Neural progenitor cell (in vitro differentiated cells): ENCODE data around the gene FRAS1. TPM values are rescaled to one million over a fixed set of nuclear protein-coding genes. Genes with fewer than 3 reads are reported as not detected.
"Not testable (repeated sequence)": the region's sequence is repeated elsewhere in the genome, so short reads cannot be mapped to it uniquely, and the experiment has no call there.

ENCODE experiments used
- DNase-seq: peaks from one replicate; pipeline ENCODE4 v3.0.0-alpha.2; 2016; ENCODE audit warnings: low spot score
- H2AFZ ChIP-seq: fragments of 200-600 bp; sonication (generic); replicated peaks from 2 replicates; pipeline ENCODE4 v1.6.1; 2016; ENCODE audit warnings: antibody characterized with exemption
- H3F3A ChIP-seq: fragments of 200-600 bp; sonication (generic); 2 replicates; pipeline ENCODE4 v1.6.1; 2016; ENCODE audit warnings: antibody characterized with exemption, low read depth
- H3K27ac ChIP-seq: fragments of 200-600 bp; sonication (generic); 2 replicates; pipeline ENCODE4 v1.5.1; 2016; ENCODE audit warnings: mild to moderate bottlenecking
- H3K27me3 ChIP-seq: fragments of 200-600 bp; sonication (generic); 2 replicates; pipeline ENCODE4 v1.6.1; 2016; ENCODE audit warnings: mild to moderate bottlenecking, moderate library complexity
- H3K36me3 ChIP-seq: fragments of 200-600 bp; sonication (generic); 2 replicates; pipeline ENCODE4 v1.5.1; 2016
- H3K4me1 ChIP-seq: fragments of 200-600 bp; sonication (generic); 2 replicates; pipeline ENCODE4 v1.6.1; 2016; ENCODE audit warnings: mixed run types
- H3K4me2 ChIP-seq: fragments of 200-600 bp; sonication (generic); 2 replicates; pipeline ENCODE4 v1.6.1; 2016
- H3K4me3 ChIP-seq: fragments of 200-600 bp; sonication (generic); 2 replicates; pipeline ENCODE4 v1.5.1; 2016
- H3K79me2 ChIP-seq: fragments of 200-600 bp; sonication (generic); 2 replicates; pipeline ENCODE4 v1.6.1; 2016; ENCODE audit warnings: low read depth
- H3K9ac ChIP-seq: fragments of 200-600 bp; sonication (generic); 2 replicates; pipeline ENCODE4 v1.6.1; 2016
- H3K9me3 ChIP-seq: fragments of 200-600 bp; sonication (generic); 2 replicates; pipeline ENCODE4 v1.5.1; 2016; ENCODE audit warnings: low read depth
- H4K20me1 ChIP-seq: fragments of 200-600 bp; sonication (generic); 2 replicates; pipeline ENCODE4 v1.6.1; 2016; ENCODE audit warnings: low read depth
- H3K27ac Mint-ChIP-seq: 3 replicates; pipeline ENCODE4 v1.8.0; 2021; ENCODE audit warnings: mixed read lengths
- H3K27me3 Mint-ChIP-seq: 2 replicates; pipeline ENCODE4 v1.8.0; 2022; ENCODE audit warnings: low read depth, mild to moderate bottlenecking, inconsistent platforms, moderate library complexity, mixed read lengths; ENCODE audit not compliant: insufficient read depth
- H3K36me3 Mint-ChIP-seq: 3 replicates; pipeline ENCODE4 v1.8.0; 2021; ENCODE audit warnings: mixed read lengths
- H3K4me1 Mint-ChIP-seq: 3 replicates; pipeline ENCODE4 v1.8.0; 2021; ENCODE audit warnings: mixed read lengths
- H3K4me3 Mint-ChIP-seq: 3 replicates; pipeline ENCODE4 v1.8.0; 2021; ENCODE audit warnings: mild to moderate bottlenecking, moderate library complexity, mixed read lengths
- H3K9me3 Mint-ChIP-seq: 3 replicates; pipeline ENCODE4 v1.8.0; 2020; ENCODE audit warnings: mixed read lengths
- EZH2 ChIP-seq: fragments of 200-600 bp; sonication (generic); IDR thresholded peaks from 2 replicates; pipeline ENCODE4 v1.6.1; 2017; ENCODE audit warnings: antibody characterized with exemption, mild to moderate bottlenecking, moderate library complexity
- EZH2phosphoT487 ChIP-seq: fragments of 200-600 bp; sonication (generic); IDR thresholded peaks from 2 replicates; pipeline ENCODE4 v1.6.1; 2017; ENCODE audit warnings: antibody characterized with exemption
- total RNA-seq: library from RNA; depleted of rRNA; stranded (reverse); fragments of >200 nt; gene quantifications from 2 replicates; pipeline ENCODE4 v1.2.3, GENCODE V29; 2015; ENCODE audit warnings: low replicate concordance
- TF ChIP-seq, protein P1 (sequence below): fragments of 200-600 bp; sonication (generic); IDR thresholded peaks from 2 replicates; pipeline ENCODE4 v1.5.1; 2017; ENCODE audit warnings: antibody characterized with exemption, mild to moderate bottlenecking

Gene FRAS1
- total RNA-seq, 1 donor from 2014 or later: 21.3 TPM

DNA sequence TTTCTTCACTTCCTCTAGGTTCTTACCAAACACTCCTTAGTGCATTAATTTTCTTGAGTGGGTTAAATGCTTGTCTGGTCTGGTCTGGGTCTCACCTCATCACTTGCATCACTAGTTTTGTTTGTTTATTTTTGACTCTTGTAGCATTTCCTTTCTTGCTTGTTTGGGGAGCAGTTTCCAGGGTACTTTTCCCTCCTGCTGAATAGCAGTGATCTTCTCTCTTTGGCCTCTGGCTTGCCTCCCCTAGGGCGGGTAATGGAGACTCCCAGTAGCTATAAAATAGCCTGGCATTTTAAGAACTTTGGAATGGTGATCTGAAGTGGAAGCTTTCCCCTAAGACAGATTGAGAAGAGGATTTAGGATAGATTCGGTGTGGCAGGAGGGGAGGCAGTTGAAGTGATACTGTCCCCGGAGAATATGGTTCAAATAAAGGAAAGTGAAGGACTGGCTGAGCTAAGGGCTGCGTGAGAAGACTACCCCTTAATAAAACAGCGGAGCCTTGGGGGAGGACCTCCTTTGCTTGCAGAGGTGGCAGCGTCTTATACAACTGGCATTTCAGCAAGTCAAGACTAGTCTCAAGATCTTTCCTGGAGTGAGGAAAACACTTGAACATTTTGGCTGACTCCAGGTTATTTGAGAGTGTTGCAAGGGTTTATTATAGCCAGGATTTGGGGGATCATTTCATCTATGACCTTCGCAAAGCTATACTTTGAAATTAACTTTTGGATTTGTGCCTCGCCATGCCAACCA lies 190.6 kb downstream of the FRAS1 start:
- no peak for TF ChIP-seq EZH2
- no peaks in the 10 kb centered on the region for H3K9me3 ChIP-seq
- H3K79me2 ChIP-seq: no peaks in the 10 kb centered on the region
- H4K20me1 ChIP-seq: no peaks in the 10 kb centered on the region
- no peaks in the 10 kb centered on the region for H3K27me3 ChIP-seq
- H3K27ac ChIP-seq: no peak overlapping the region
- Mint-ChIP-seq H3K9me3 (peaks cover 14% of the 10 kb centered on the region), H3K4me1 (no peaks in the 10 kb centered on the region), H3K27ac (no peak overlapping the region), H3K27me3 (peaks cover 3% of the 10 kb centered on the region), H3K36me3 (peaks cover 9% of the 10 kb centered on the region), H3K4me3 (no peak overlapping the region)
- H2AFZ ChIP-seq: no peak overlapping the region
- H3K4me2 ChIP-seq: no peak overlapping the region
- no peak overlapping the region for H3K4me3 ChIP-seq
- H3K4me1 ChIP-seq: peaks cover 11% of the 10 kb centered on the region
- H3F3A ChIP-seq: no peaks in the 10 kb centered on the region
- DNase-seq: no peak
- no peaks in the 10 kb centered on the region for H3K36me3 ChIP-seq
- no peak overlapping the region for H3K9ac ChIP-seq

DNA sequence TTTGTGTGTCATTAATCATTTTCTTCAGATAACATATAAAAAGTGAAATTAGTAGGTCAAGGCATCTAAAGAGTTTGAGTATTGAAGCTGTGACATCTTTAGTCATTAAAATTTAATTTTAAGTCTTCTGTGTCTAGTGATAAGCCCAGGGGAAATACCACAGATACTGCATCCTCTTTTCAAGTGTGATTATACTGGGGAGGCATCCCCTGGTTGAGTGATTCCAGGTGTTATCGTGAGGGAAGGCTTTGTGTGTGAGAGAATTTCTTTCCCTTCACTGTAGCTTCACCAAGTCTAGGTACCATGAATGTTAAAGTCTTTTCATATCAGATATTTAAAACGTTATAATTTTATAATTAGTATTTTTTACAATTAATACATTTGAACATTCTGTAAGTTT lies 193.4 kb downstream of the FRAS1 start:
- no peak for DNase-seq
- no peaks in the 10 kb centered on the region for H3F3A ChIP-seq
- no peak overlapping the region for H3K27ac ChIP-seq
- no peaks in the 10 kb centered on the region for H4K20me1 ChIP-seq
- peaks cover 19% of the 10 kb centered on the region for H3K36me3 Mint-ChIP-seq
- no peaks in the 10 kb centered on the region for H3K4me1 Mint-ChIP-seq
- no peaks in the 10 kb centered on the region for H3K27me3 ChIP-seq
- peaks cover 22% of the 10 kb centered on the region for H3K9me3 Mint-ChIP-seq
- no peak overlapping the region for H3K27ac Mint-ChIP-seq
- no peaks in the 10 kb centered on the region for H3K9me3 ChIP-seq
- no peaks in the 10 kb centered on the region for H3K79me2 ChIP-seq
- no peak overlapping the region for H3K4me2 ChIP-seq
- TF ChIP-seq EZH2phosphoT487 (no peak), EZH2 (no peak)
- H2AFZ ChIP-seq: no peak overlapping the region
- H3K4me1 ChIP-seq: peaks cover 11% of the 10 kb centered on the region
- no peak overlapping the region for H3K4me3 Mint-ChIP-seq
- H3K4me3 ChIP-seq: no peak overlapping the region
- H3K36me3 ChIP-seq: no peaks in the 10 kb centered on the region
- H3K9ac ChIP-seq: no peak overlapping the region
- H3K27me3 Mint-ChIP-seq: peaks cover 3% of the 10 kb centered on the region

DNA sequence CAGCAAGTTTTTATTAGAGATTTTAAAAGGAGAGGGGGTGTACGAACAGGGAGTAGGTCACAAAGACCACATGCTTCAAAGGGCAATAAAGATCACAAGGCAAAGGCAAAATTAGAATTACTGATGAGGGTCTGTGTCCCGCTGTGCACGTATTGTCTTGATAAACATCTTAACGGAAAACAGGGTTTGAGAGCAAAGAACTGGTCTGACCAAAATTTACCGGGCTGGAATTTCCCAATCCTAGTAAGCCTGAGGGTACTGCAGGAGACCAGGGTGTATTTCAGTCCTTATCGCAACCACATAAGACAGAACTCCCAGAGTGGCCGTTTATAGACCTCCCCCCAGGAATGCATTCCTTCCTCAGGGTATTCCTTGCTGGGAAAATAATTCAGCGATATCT lies 195.7 kb downstream of the FRAS1 start:
- H3K4me2 ChIP-seq, H3K9ac ChIP-seq, H3K27ac ChIP-seq, H3K9me3 ChIP-seq, H3K4me1 Mint-ChIP-seq, DNase-seq, H2AFZ ChIP-seq, H3K4me1 ChIP-seq, H3K79me2 ChIP-seq, H3K27me3 ChIP-seq, H3K27ac Mint-ChIP-seq, H3K36me3 ChIP-seq, H3K4me3 Mint-ChIP-seq, H3K27me3 Mint-ChIP-seq, H4K20me1 ChIP-seq, H3F3A ChIP-seq, H3K4me3 ChIP-seq: not testable (repeated sequence)
- Mint-ChIP-seq H3K9me3 (peaks cover 24% of the 10 kb centered on the region), H3K36me3 (peaks cover 19% of the 10 kb centered on the region)

DNA sequence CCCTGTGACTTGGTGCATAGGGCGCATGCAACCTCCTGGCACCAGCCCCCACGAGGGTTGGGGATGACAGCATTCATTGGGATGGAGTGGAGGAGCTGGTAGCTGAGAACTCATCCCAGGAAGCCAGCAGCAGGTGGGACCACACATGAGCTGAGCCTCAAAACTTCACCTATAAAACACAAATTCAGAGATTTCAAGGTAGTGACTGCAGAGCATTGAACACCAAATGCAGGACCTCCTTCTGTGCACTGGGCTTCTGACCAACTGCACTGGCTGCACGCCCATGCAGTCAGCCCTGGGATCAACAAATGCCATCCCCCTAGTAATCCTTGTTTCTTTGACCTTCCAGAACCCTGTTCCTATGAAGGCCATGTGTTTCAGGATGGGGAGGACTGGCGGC lies 197.8 kb downstream of the FRAS1 start:
- no peaks in the 10 kb centered on the region for H4K20me1 ChIP-seq
- Mint-ChIP-seq H3K9me3 (peaks cover 26% of the 10 kb centered on the region), H3K36me3 (peaks cover 19% of the 10 kb centered on the region), H3K4me3 (no peak overlapping the region), H3K27ac (no peak overlapping the region), H3K27me3 (peaks cover 3% of the 10 kb centered on the region), H3K4me1 (no peaks in the 10 kb centered on the region)
- H3K27me3 ChIP-seq: no peaks in the 10 kb centered on the region
- no peak overlapping the region for H3K27ac ChIP-seq
- no peaks in the 10 kb centered on the region for H3K9me3 ChIP-seq
- TF ChIP-seq EZH2 (no peak), EZH2phosphoT487 (no peak)
- TF ChIP-seq, protein P1, sequence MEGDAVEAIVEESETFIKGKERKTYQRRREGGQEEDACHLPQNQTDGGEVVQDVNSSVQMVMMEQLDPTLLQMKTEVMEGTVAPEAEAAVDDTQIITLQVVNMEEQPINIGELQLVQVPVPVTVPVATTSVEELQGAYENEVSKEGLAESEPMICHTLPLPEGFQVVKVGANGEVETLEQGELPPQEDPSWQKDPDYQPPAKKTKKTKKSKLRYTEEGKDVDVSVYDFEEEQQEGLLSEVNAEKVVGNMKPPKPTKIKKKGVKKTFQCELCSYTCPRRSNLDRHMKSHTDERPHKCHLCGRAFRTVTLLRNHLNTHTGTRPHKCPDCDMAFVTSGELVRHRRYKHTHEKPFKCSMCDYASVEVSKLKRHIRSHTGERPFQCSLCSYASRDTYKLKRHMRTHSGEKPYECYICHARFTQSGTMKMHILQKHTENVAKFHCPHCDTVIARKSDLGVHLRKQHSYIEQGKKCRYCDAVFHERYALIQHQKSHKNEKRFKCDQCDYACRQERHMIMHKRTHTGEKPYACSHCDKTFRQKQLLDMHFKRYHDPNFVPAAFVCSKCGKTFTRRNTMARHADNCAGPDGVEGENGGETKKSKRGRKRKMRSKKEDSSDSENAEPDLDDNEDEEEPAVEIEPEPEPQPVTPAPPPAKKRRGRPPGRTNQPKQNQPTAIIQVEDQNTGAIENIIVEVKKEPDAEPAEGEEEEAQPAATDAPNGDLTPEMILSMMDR: no peak
- no peaks in the 10 kb centered on the region for H3F3A ChIP-seq
- no peaks in the 10 kb centered on the region for H3K36me3 ChIP-seq
- no peak overlapping the region for H2AFZ ChIP-seq
- no peak overlapping the region for H3K4me3 ChIP-seq
- no peaks in the 10 kb centered on the region for H3K4me1 ChIP-seq
- no peaks in the 10 kb centered on the region for H3K79me2 ChIP-seq
- DNase-seq: no peak
- H3K4me2 ChIP-seq: no peak overlapping the region
- no peak overlapping the region for H3K9ac ChIP-seq

DNA sequence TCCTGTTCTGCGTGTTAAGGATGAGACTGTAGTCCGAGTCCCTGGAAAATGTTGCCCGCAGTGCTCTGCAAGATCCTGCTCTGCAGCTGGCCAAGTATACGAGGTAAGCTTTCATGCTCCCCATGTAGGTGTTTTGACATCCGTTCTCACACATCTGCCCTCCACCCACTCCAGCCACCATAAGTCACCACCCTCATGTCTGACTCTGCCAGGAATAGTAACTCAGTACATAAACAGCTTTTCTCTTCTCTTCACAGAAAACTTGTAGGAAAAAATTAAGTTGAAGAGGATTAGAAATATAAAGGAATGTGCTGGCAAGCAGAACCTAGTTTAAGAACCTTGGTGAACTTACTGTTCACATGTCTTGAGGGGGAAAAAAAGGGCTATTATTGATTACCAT lies 207.9 kb downstream of the FRAS1 start:
- Histone ChIP-seq H3K9me3 (no peaks in the 10 kb centered on the region), H3K27me3 (no peaks in the 10 kb centered on the region), H3F3A (no peaks in the 10 kb centered on the region), H3K79me2 (no peaks in the 10 kb centered on the region), H4K20me1 (no peaks in the 10 kb centered on the region), H3K27ac (no peak overlapping the region), H3K9ac (no peak overlapping the region), H2AFZ (no peak overlapping the region), H3K4me2 (no peak overlapping the region), H3K36me3 (no peaks in the 10 kb centered on the region), H3K4me3 (no peak overlapping the region), H3K4me1 (no peaks in the 10 kb centered on the region)
- H3K27ac Mint-ChIP-seq: no peak overlapping the region
- H3K36me3 Mint-ChIP-seq: peaks cover 7% of the 10 kb centered on the region
- DNase-seq: no peak
- no peak overlapping the region for H3K4me3 Mint-ChIP-seq
- no peaks in the 10 kb centered on the region for H3K27me3 Mint-ChIP-seq
- TF ChIP-seq EZH2 (no peak), EZH2phosphoT487 (no peak)
- TF ChIP-seq, protein P1: no peak
- H3K9me3 Mint-ChIP-seq: peaks cover 4% of the 10 kb centered on the region
- H3K4me1 Mint-ChIP-seq: no peaks in the 10 kb centered on the region
